Measurements from ENCODE around the gene OR52E2.
"Not testable (repeated sequence)": the region's sequence is repeated elsewhere in the genome, so short reads cannot be mapped to it uniquely, and the experiment has no call there.

OR52E2 gene

DNA sequence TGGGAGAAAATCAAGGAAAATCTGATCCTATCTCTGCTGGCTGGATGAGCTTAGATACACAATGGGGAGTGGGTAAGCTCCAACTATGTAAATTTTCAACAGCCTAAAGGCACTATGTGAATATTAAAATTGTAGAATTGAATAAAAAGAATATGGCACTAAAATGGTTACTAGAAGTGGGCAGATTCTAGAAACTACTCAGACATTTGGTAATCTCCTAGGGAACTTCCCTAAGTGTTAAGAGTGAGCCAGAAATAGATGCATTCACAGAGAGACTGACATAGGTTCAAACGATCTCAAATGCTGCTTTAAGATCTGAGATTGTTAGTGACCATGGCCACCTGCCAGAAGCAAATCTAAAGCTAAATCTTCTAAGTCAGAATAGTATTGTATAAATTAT, 5.6 kb upstream of the OR52E2 start:
- CTCF ChIA-PET, result no interaction called here
- no peak for TF ChIP-seq TARDBP (IDR thresholded peaks at IDR 0.05)
- TF ChIP-seq, protein P1, sequence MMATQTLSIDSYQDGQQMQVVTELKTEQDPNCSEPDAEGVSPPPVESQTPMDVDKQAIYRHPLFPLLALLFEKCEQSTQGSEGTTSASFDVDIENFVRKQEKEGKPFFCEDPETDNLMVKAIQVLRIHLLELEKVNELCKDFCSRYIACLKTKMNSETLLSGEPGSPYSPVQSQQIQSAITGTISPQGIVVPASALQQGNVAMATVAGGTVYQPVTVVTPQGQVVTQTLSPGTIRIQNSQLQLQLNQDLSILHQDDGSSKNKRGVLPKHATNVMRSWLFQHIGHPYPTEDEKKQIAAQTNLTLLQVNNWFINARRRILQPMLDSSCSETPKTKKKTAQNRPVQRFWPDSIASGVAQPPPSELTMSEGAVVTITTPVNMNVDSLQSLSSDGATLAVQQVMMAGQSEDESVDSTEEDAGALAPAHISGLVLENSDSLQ (IDR thresholded peaks at IDR 0.05), result no peak
- no peak for TF ChIP-seq FOXK2 (IDR thresholded peaks at IDR 0.05)
- no peak for TF ChIP-seq SUZ12 (IDR thresholded peaks at IDR 0.05)
- TF ChIP-seq BHLHE40 (IDR thresholded peaks at IDR 0.05; ENCODE audit: borderline replicate concordance), result no peak
- TF ChIP-seq NFRKB (IDR thresholded peaks at IDR 0.05), result no peak
- no peak for TF ChIP-seq SP1 (IDR thresholded peaks at IDR 0.05)
- no peak for TF ChIP-seq ELF4 (IDR thresholded peaks at IDR 0.05)
- no peak for TF ChIP-seq ARNT (IDR thresholded peaks at IDR 0.05)
- TF ChIP-seq LEF1 (IDR thresholded peaks at IDR 0.05; ENCODE audit: borderline replicate concordance), result no peak
- no peak for TF ChIP-seq FOXA1 (IDR thresholded peaks at IDR 0.05)
- no peak for TF ChIP-seq L3MBTL2 (conservative IDR thresholded peaks at IDR 0.05)
- no peak for TF ChIP-seq FOXM1 (IDR thresholded peaks at IDR 0.05; ENCODE audit: borderline replicate concordance)
- TF ChIP-seq ZNF384 (IDR thresholded peaks at IDR 0.05), result no peak
- TF ChIP-seq HDGF (IDR thresholded peaks at IDR 0.05; ENCODE audit: borderline replicate concordance), result no peak
- no peak for TF ChIP-seq CTBP1 (IDR thresholded peaks at IDR 0.05; ENCODE audit: borderline replicate concordance)
- DNase-seq (ENCODE audit: extremely low spot score), result no peak
- POLR2A ChIA-PET, result no interaction called here

DNA sequence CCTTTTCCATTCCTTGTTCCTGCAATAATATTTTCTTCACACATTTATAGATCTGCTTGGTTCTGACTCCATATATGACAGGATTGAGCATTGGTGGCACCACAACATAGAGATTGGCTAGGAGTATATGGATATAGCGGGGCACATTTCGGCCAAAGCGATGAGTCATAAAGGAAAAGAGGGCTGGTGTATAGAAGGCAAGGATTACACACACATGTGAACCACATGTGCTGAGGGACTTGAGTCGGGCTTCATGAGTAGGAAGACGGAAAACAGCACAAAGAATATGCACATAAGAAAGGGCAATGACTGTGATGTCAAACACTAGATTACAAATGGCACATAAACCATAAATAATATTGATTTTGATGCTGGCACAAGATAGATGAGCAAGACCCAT, 748 bp downstream of the OR52E2 start:
- DNase-seq (ENCODE audit: extremely low spot score); CTCF ChIA-PET; POLR2A ChIA-PET: not testable (repeated sequence)

DNA sequence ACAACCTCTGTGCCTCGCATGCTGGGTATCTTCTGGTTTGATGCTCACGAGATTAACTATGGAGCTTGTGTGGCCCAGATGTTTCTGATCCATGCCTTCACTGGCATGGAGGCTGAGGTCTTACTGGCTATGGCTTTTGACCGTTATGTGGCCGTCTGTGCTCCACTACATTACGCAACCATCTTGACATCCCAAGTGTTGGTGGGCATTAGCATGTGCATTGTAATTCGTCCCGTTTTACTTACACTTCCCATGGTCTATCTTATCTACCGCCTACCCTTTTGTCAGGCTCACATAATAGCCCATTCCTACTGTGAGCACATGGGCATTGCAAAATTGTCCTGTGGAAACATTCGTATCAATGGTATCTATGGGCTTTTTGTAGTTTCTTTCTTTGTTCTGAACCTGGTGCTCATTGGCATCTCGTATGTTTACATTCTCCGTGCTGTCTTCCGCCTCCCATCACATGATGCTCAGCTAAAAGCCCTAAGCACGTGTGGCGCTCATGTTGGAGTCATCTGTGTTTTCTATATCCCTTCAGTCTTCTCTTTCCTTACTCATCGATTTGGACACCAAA, 12.6 kb downstream of the OR52E2 start:
- ChIA-PET CTCF (no interaction called here), POLR2A (no interaction called here)
- TF ChIP-seq, protein P1 (IDR thresholded peaks at IDR 0.05), result no peak
- TF ChIP-seq ELF4 (IDR thresholded peaks at IDR 0.05) (no peak), TARDBP (IDR thresholded peaks at IDR 0.05) (no peak), FOXM1 (IDR thresholded peaks at IDR 0.05; ENCODE audit: borderline replicate concordance) (no peak), FOXK2 (IDR thresholded peaks at IDR 0.05) (no peak), SUZ12 (IDR thresholded peaks at IDR 0.05) (no peak), L3MBTL2 (conservative IDR thresholded peaks at IDR 0.05) (no peak), HDGF (IDR thresholded peaks at IDR 0.05; ENCODE audit: borderline replicate concordance) (no peak), ARNT (IDR thresholded peaks at IDR 0.05) (no peak), FOXA1 (IDR thresholded peaks at IDR 0.05) (no peak), NFRKB (IDR thresholded peaks at IDR 0.05) (no peak), BHLHE40 (IDR thresholded peaks at IDR 0.05; ENCODE audit: borderline replicate concordance) (no peak), SP1 (IDR thresholded peaks at IDR 0.05) (no peak), ZNF384 (IDR thresholded peaks at IDR 0.05) (no peak), LEF1 (IDR thresholded peaks at IDR 0.05; ENCODE audit: borderline replicate concordance) (no peak), CTBP1 (IDR thresholded peaks at IDR 0.05; ENCODE audit: borderline replicate concordance) (no peak)

DNA sequence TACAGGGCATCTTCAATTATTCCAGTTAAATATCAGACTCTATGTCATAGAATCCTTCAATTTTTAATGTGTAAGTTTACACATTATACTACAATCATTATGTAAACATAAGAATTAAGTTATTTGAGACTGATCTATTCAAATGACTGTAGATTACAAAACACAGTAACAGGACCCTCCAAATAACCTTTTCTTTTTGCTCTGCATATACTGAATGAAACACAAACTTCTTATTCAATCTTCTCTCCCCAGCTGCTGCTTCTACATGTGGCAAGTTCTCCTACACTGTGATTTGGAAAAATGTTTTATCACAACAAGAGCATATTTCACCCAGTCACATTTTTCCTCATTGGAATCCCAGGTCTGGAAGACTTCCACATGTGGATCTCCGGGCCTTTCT, 13.2 kb downstream of the OR52E2 start, which contains the start of gene OR52J3:
OR52J3 (plus strand) TSS at position 301 of the 400 bp plus-strand sequence; CDS start at position 301, 0 bp downstream.
- DNase-seq (ENCODE audit: extremely low spot score), result no peak
- TF ChIP-seq, protein P1 (IDR thresholded peaks at IDR 0.05), result no peak
- TF ChIP-seq SP1 (IDR thresholded peaks at IDR 0.05) (no peak), FOXK2 (IDR thresholded peaks at IDR 0.05) (no peak), BHLHE40 (IDR thresholded peaks at IDR 0.05; ENCODE audit: borderline replicate concordance) (no peak), NFRKB (IDR thresholded peaks at IDR 0.05) (no peak), SUZ12 (IDR thresholded peaks at IDR 0.05) (no peak), ELF4 (IDR thresholded peaks at IDR 0.05) (no peak)
- ChIA-PET POLR2A (no interaction called here), CTCF (no interaction called here)

More for the DNA sequence above, 12.6 kb downstream of the OR52E2 start:
- no peak for DNase-seq (ENCODE audit: extremely low spot score)

DNA sequence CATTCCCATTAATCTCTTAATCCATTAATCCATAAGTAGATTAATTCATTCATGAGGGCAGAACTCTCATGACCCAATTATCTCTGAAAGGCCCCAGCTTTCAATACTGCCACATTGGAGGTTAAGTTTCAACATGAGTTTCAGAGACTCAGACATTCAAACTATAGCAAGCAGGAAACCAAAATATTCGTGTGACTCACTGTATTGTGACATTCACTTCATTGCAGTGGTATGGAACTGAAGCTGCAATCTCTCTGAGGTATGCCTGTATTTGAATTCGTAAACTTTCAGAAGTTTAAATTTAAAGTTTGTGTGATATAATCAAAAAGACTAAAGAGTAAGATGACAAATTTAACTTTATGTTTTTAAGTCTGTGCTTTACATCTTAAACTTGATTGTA, 16.0 kb downstream of the OR52E2 start:
- TF ChIP-seq CTBP1 (IDR thresholded peaks at IDR 0.05; ENCODE audit: borderline replicate concordance) (no peak), BHLHE40 (IDR thresholded peaks at IDR 0.05; ENCODE audit: borderline replicate concordance) (no peak), SUZ12 (IDR thresholded peaks at IDR 0.05) (no peak), FOXM1 (IDR thresholded peaks at IDR 0.05; ENCODE audit: borderline replicate concordance) (no peak), SP1 (IDR thresholded peaks at IDR 0.05) (no peak), TARDBP (IDR thresholded peaks at IDR 0.05) (no peak), ZNF384 (IDR thresholded peaks at IDR 0.05) (no peak)
- TF ChIP-seq, protein P1 (IDR thresholded peaks at IDR 0.05), result no peak
- ChIA-PET CTCF (no interaction called here), POLR2A (no interaction called here)
- no peak for DNase-seq (ENCODE audit: extremely low spot score)

DNA sequence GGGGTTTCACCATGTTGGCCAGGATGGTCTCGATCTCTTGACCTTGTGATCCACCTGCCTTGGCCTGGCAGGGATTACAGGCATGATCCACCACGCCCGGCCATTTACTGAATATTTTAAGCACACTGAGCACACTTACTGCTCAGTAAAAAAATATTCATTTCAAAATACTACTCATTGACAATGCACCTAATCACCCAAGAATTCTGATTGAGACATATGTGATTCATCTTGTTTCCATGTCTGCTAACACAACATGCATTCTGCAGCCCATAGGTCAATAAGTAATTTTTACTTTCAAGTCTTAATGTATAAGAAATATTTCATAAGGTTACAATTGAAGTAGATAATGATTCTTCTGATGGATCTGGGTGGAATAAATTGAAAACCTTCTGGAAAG, 17.3 kb downstream of the OR52E2 start:
- ChIA-PET POLR2A (no interaction called here), CTCF (no interaction called here)
- DNase-seq (ENCODE audit: extremely low spot score), result no peak
- no peak for TF ChIP-seq LEF1 (IDR thresholded peaks at IDR 0.05; ENCODE audit: borderline replicate concordance)
- TF ChIP-seq BHLHE40 (IDR thresholded peaks at IDR 0.05; ENCODE audit: borderline replicate concordance), result no peak
- TF ChIP-seq FOXA1 (IDR thresholded peaks at IDR 0.05), result no peak
- no peak for TF ChIP-seq ZNF384 (IDR thresholded peaks at IDR 0.05)
- TF ChIP-seq ARNT (IDR thresholded peaks at IDR 0.05), result no peak
- TF ChIP-seq HDGF (IDR thresholded peaks at IDR 0.05; ENCODE audit: borderline replicate concordance), result no peak
- TF ChIP-seq NFRKB (IDR thresholded peaks at IDR 0.05), result no peak
- TF ChIP-seq FOXK2 (IDR thresholded peaks at IDR 0.05), result no peak
- no peak for TF ChIP-seq ELF4 (IDR thresholded peaks at IDR 0.05)
- TF ChIP-seq, protein P1 (IDR thresholded peaks at IDR 0.05), result no peak
- TF ChIP-seq SUZ12 (IDR thresholded peaks at IDR 0.05), result no peak
- TF ChIP-seq SP1 (IDR thresholded peaks at IDR 0.05), result no peak
- no peak for TF ChIP-seq L3MBTL2 (conservative IDR thresholded peaks at IDR 0.05)
- TF ChIP-seq TARDBP (IDR thresholded peaks at IDR 0.05), result no peak
- no peak for TF ChIP-seq FOXM1 (IDR thresholded peaks at IDR 0.05; ENCODE audit: borderline replicate concordance)
- TF ChIP-seq CTBP1 (IDR thresholded peaks at IDR 0.05; ENCODE audit: borderline replicate concordance), result no peak

Measured in HEK293T (cell line).